RWPE1 (cell line): ENCODE measurements around the gene CALY.

Source experiments
- CTCF ChIA-PET: fragments of 350-600 bp; sonication (Branson Sonifier 250); formaldehyde crosslinking; extraction: SDS; loops from one replicate; lab custom pipeline; 2021; lab: Yijun Ruan, JAX
- POLR2A ChIA-PET: fragments of 400-600 bp; formaldehyde crosslinking; extraction: SDS; loops from one replicate; lab custom pipeline; 2020; ENCODE audit warnings: antibody characterized with exemption; ENCODE audit not compliant: low non-redundant PET; lab: Yijun Ruan, JAX
- DNase-seq: peaks from one replicate; pipeline ENCODE4 v3.0.0; 2012; ENCODE audit warnings: low spot score
- H3K27ac ChIP-seq: fragments of 450-650 bp; 2 replicates; pipeline ENCODE4 v1.5.1; 2017
- CTCF ChIP-seq: fragments of 450-650 bp; conservative IDR thresholded peaks from 2 replicates; pipeline ENCODE4 v1.5.1; 2017; ENCODE audit warnings: low read depth, mild to moderate bottlenecking

The CALY gene

GRCh38 chr10:133281628-133282372 lies 54.9 kb downstream of the CALY start:
- DNase-seq = no peak

GRCh38 chr10:133281084-133281483 lies 55.6 kb downstream of the CALY start:
- no peak for DNase-seq
- CTCF ChIA-PET = interaction anchor here (1.0 to 1.6 kb wide), 3 partner anchors 12 to 48 kb away, joined by 3 to 6 read pairs (median 3); no protein-coding TSS in a partner anchor
- 0 out of 2 replicates have a peak overlapping the region, but pooled peaks have one; percentile 15 for H3K27ac ChIP-seq
- POLR2A ChIA-PET = interaction anchor here (0.7 kb wide), 1 partner anchor 27 kb away, joined by 8 read pairs; no protein-coding TSS in a partner anchor
- TF ChIP-seq CTCF = no peak

More at GRCh38 chr10:133281628-133282372, 54.9 kb downstream of the CALY start:
- CTCF ChIA-PET = interaction anchor here (0.6 to 1.6 kb wide), 4 partner anchors 11 to 81 kb away, joined by 3 to 6 read pairs (median 4); no protein-coding TSS in a partner anchor
- peak overlapping the region; percentile 15; the same call in 1 of the 2 replicates for H3K27ac ChIP-seq
- TF ChIP-seq CTCF = no peak
- POLR2A ChIA-PET = no interaction called here

GRCh38 chr10:133280391-133281059 lies 56.2 kb downstream of the CALY start:
- H3K27ac ChIP-seq = peak overlapping the region; percentile 89
- no peak for TF ChIP-seq CTCF
- no peak for DNase-seq
- ChIA-PET CTCF (interaction anchor here (1.1 kb wide), 1 partner anchor 49 kb away, joined by 3 read pairs; no protein-coding TSS in a partner anchor), POLR2A (interaction anchor here (0.7 kb wide), 1 partner anchor 27 kb away, joined by 8 read pairs; no protein-coding TSS in a partner anchor)

- H3K27ac ChIP-seq = peak overlapping the region; percentile 89
- no peak for TF ChIP-seq CTCF
- ChIA-PET CTCF (interaction anchor here (1.1 to 1.6 kb wide), 3 partner anchors 33 to 50 kb away, joined by 3 to 8 read pairs (median 5); no protein-coding TSS in a partner anchor), POLR2A (interaction anchor here (0.8 kb wide), 1 partner anchor 22 kb away, joined by 3 read pairs; no protein-coding TSS in a partner anchor)
- DNase-seq = no peak
Observed at GRCh38 chr10:133279326-133280226, 57.1 kb downstream of the CALY start.

- CTCF ChIA-PET = interaction anchor here (0.6 to 1.6 kb wide), 5 partner anchors 20 to 51 kb away, joined by 3 to 8 read pairs (median 5); no protein-coding TSS in a partner anchor
- no peak for TF ChIP-seq CTCF
- DNase-seq = peak; percentile 90
- POLR2A ChIA-PET = interaction anchor here (0.6 to 1.0 kb wide), 3 partner anchors 18 to 32 kb away, joined by 3 to 5 read pairs (median 5); no protein-coding TSS in a partner anchor
- peak overlapping the region; percentile 89 for H3K27ac ChIP-seq
Observed at GRCh38 chr10:133278577-133279265, 58.0 kb downstream of the CALY start.
